SK-N-SH treated with all-trans-retinoic acid at 6 μM for 48 hours (cell line): ENCODE data around the gene UGT1A10.
"Not testable (repeated sequence)": the region's sequence is repeated elsewhere in the genome, so short reads cannot be mapped to it uniquely, and the experiment has no call there.

Experiments used
- ATAC-seq: fragments of 200-7000 bp; cut with Tn5 transposase; 3 replicates; pipeline ENCODE4 v1.9.1; 2020; ENCODE audit warnings: mild to moderate bottlenecking, moderate library complexity
- ARNTL ChIP-seq: fragments of 450-650 bp; formaldehyde crosslinking; IDR thresholded peaks from 2 replicates; pipeline ENCODE4 v1.5.0; 2020; ENCODE audit warnings: low read depth, mild to moderate bottlenecking, moderate library complexity, borderline replicate concordance
- CREB5 ChIP-seq: fragments of 250-450 bp; sonication (Bioruptor Pico); IDR thresholded peaks from 2 replicates; pipeline ENCODE4 v1.5.1; 2020; ENCODE audit warnings: low read depth, mild to moderate bottlenecking, moderate library complexity
- CSDC2 ChIP-seq: fragments of 250-450 bp; sonication (Bioruptor Pico); IDR thresholded peaks from 2 replicates; pipeline ENCODE4 v1.5.0; 2020; ENCODE audit warnings: mild to moderate bottlenecking, moderate library complexity
- CSRNP3 ChIP-seq: fragments of 250-450 bp; sonication (Bioruptor Pico); IDR thresholded peaks from 2 replicates; pipeline ENCODE4 v1.5.1; 2021; ENCODE audit warnings: mild to moderate bottlenecking, moderate library complexity
- ESRRG ChIP-seq: fragments of 250-450 bp; sonication (Bioruptor Pico); IDR thresholded peaks from 2 replicates; pipeline ENCODE4 v1.6.1; 2021; ENCODE audit warnings: mild to moderate bottlenecking
- GLIS3 ChIP-seq: fragments of 250-450 bp; sonication (Bioruptor Pico); IDR thresholded peaks from 2 replicates; pipeline ENCODE4 v1.5.0; 2020; ENCODE audit warnings: mild to moderate bottlenecking, moderate library complexity
- ISL1 ChIP-seq: fragments of 250-450 bp; sonication (Bioruptor Pico); IDR thresholded peaks from 2 replicates; pipeline ENCODE4 v2.1.2; 2022; ENCODE audit warnings: mild to moderate bottlenecking, moderate library complexity
- OSR1 ChIP-seq: fragments of 250-450 bp; sonication (Bioruptor Pico); IDR thresholded peaks from 2 replicates; pipeline ENCODE4 v1.8.0; 2022; ENCODE audit warnings: moderate library complexity, mild to moderate bottlenecking, inconsistent platforms
- PATZ1 ChIP-seq: fragments of 250-450 bp; sonication (Bioruptor Pico); IDR thresholded peaks from 2 replicates; pipeline ENCODE4 v1.8.0; 2020; ENCODE audit warnings: mild to moderate bottlenecking, moderate library complexity, borderline replicate concordance
- POU6F1 ChIP-seq: fragments of 250-450 bp; sonication (Bioruptor Pico); IDR thresholded peaks from 2 replicates; pipeline ENCODE4 v1.8.0; 2021; ENCODE audit warnings: low read depth, mild to moderate bottlenecking, moderate library complexity, borderline replicate concordance
- SNAI2 ChIP-seq: fragments of 250-450 bp; sonication (Bioruptor Pico); IDR thresholded peaks from 2 replicates; pipeline ENCODE4 v1.5.0; 2020; ENCODE audit warnings: mild to moderate bottlenecking, moderate library complexity
- TCF4 ChIP-seq: fragments of 250-450 bp; sonication (Bioruptor Pico); IDR thresholded peaks from 2 replicates; pipeline ENCODE4 v1.8.0; 2021; ENCODE audit warnings: mild to moderate bottlenecking, moderate library complexity, borderline replicate concordance
- TOX ChIP-seq: fragments of 250-450 bp; sonication (Bioruptor Pico); IDR thresholded peaks from 2 replicates; pipeline ENCODE4 v1.8.0; 2021; ENCODE audit warnings: mild to moderate bottlenecking, moderate library complexity, borderline replicate concordance
- TSHZ2 ChIP-seq: fragments of 250-450 bp; sonication (Bioruptor Pico); IDR thresholded peaks from 2 replicates; pipeline ENCODE4 v1.5.0; 2020; ENCODE audit warnings: mild to moderate bottlenecking, moderate library complexity
- ZC3H10 ChIP-seq: fragments of 250-450 bp; sonication (Bioruptor Pico); IDR thresholded peaks from 2 replicates; pipeline ENCODE4 v1.5.1; 2021; ENCODE audit warnings: mild to moderate bottlenecking, moderate library complexity
- ZFP3 ChIP-seq: fragments of 250-450 bp; sonication (Bioruptor Pico); IDR thresholded peaks from 2 replicates; pipeline ENCODE4 v1.5.0; 2020; ENCODE audit warnings: mild to moderate bottlenecking, moderate library complexity
- ZFP30 ChIP-seq: fragments of 450-650 bp; formaldehyde crosslinking; IDR thresholded peaks from 2 replicates; pipeline ENCODE4 v1.5.0; 2022; ENCODE audit warnings: mild to moderate bottlenecking, moderate library complexity
- ZNF565 ChIP-seq: fragments of 450-650 bp; formaldehyde crosslinking; conservative IDR thresholded peaks from 2 replicates; pipeline ENCODE4 v1.5.0; 2020; ENCODE audit warnings: low read depth, mild to moderate bottlenecking, moderate library complexity
- ZNF70 ChIP-seq: fragments of 450-650 bp; formaldehyde crosslinking; IDR thresholded peaks from 2 replicates; pipeline ENCODE4 v1.5.0; 2020; ENCODE audit warnings: mild to moderate bottlenecking, moderate library complexity
- ZNF8 ChIP-seq: fragments of 450-650 bp; formaldehyde crosslinking; IDR thresholded peaks from 2 replicates; pipeline ENCODE4 v1.5.0; 2020; ENCODE audit warnings: mild to moderate bottlenecking, moderate library complexity

The UGT1A10 gene

GRCh38 chr2:233699424-233700027, 63.3 kb downstream of the UGT1A10 start:
- 0 out of 2 replicates have a peak, but pooled peaks have one; percentile 11 for TF ChIP-seq SNAI2
- no peak for TF ChIP-seq ZNF565 (CRISPR knock-in tag)
- ATAC-seq = no peak

- ATAC-seq = no peak
- TF ChIP-seq OSR1 (CRISPR knock-in tag) (no peak), ISL1 (CRISPR knock-in tag) (peak; percentile 96), PATZ1 (CRISPR knock-in tag) (no peak), ARNTL (CRISPR knock-in tag) (no peak), SNAI2 (no peak), ZNF8 (CRISPR knock-in tag) (no peak), ZNF70 (CRISPR knock-in tag) (no peak), TCF4 (CRISPR knock-in tag) (peak; percentile 71), CREB5 (CRISPR knock-in tag) (peak; percentile 59; the same call in 1 of the 2 replicates), TOX (CRISPR knock-in tag) (no peak), ZFP30 (CRISPR knock-in tag) (no peak), ZFP3 (0 out of 2 replicates have a peak, but pooled peaks have one; percentile 63), TSHZ2 (CRISPR knock-in tag) (0 out of 2 replicates have a peak, but pooled peaks have one; percentile 68), POU6F1 (CRISPR knock-in tag) (no peak; the same call in 1 of the 2 replicates), ZC3H10 (no peak), CSDC2 (peak; percentile 81; the same call in 1 of the 2 replicates), CSRNP3 (CRISPR knock-in tag) (peak; percentile 33; the same call in 1 of the 2 replicates), ESRRG (no peak)
Observed at GRCh38 chr2:233700028-233700635, 63.9 kb downstream of the UGT1A10 start.

- ATAC-seq = not testable (repeated sequence)
Observed at GRCh38 chr2:233700842-233701241, 64.6 kb downstream of the UGT1A10 start.

GRCh38 chr2:233702238-233702637, 66.0 kb downstream of the UGT1A10 start:
- no peak for TF ChIP-seq GLIS3 (CRISPR knock-in tag)
- no peak for TF ChIP-seq PATZ1 (CRISPR knock-in tag)
- TF ChIP-seq CREB5 (CRISPR knock-in tag) = no peak
- no peak for TF ChIP-seq ZFP30 (CRISPR knock-in tag)
- TF ChIP-seq ZNF565 (CRISPR knock-in tag) = no peak
- no peak for ATAC-seq
